AG04450 (cell line): ENCODE data around the gene SAMD4A. TPM values are rescaled to one million over a fixed set of nuclear protein-coding genes. Genes with fewer than 3 reads are reported as not detected.
A peak's percentile ranks its signal among the peaks of the same experiment; 100 is the strongest.

Experiments used
- CTCF ChIA-PET: fragments of 300-600, 350-600 bp; formaldehyde crosslinking; extraction: SDS; loops from one replicate; lab custom pipeline; 2022; ENCODE audit warnings: antibody characterized with exemption, inconsistent platforms; lab: Charles Lee
- POLR2A ChIA-PET: fragments of 350-600 bp; formaldehyde crosslinking; extraction: SDS; loops from one replicate; lab custom pipeline; 2021; ENCODE audit warnings: antibody characterized with exemption, inconsistent platforms; lab: Yijun Ruan, JAX
- DNase-seq: peaks from one replicate; pipeline ENCODE4 v3.0.0-alpha.2; 2011; ENCODE audit warnings: low read depth, low spot score
- H3K27ac ChIP-seq: one replicate; pipeline ENCODE4 v1.5.1; 2012; ENCODE audit warnings: low read depth, low read length, control low read depth
- H3K27me3 ChIP-seq: one replicate; pipeline ENCODE4 v1.6.0; 2012; ENCODE audit warnings: low read length; ENCODE audit not compliant: control insufficient read depth, insufficient read depth
- H3K4me3 ChIP-seq: 2 replicates; pipeline ENCODE4 v1.5.1; 2011; ENCODE audit warnings: mild to moderate bottlenecking, low read depth, low read length, control low read depth
- H3K9me3 ChIP-seq: 2 replicates; pipeline ENCODE4 v1.5.1; 2012; ENCODE audit warnings: low read length; ENCODE audit not compliant: control insufficient read depth, insufficient read depth
- polyA plus RNA-seq: library from polyadenylated mRNA; depleted of rRNA; stranded (reverse); fragments of >200 nt; gene quantifications from 2 replicates; pipeline ENCODE4 v1.2.3, GENCODE V29; 2011
- TF ChIP-seq, protein P1 (sequence below): IDR thresholded peaks from 2 replicates; pipeline ENCODE4 v1.5.1; 2011; ENCODE audit warnings: low read depth, low read length, control low read depth, inconsistent platforms

The SAMD4A gene
- polyA plus RNA-seq, 1 experiment: 12.7 TPM

- DNase-seq: no peak
- Histone ChIP-seq H3K4me3 (no peak overlapping the region), H3K27ac (peak overlapping the region; percentile 73), H3K9me3 (no peaks in the 10 kb centered on the region), H3K27me3 (no peaks in the 10 kb centered on the region)
- CTCF ChIA-PET: no interaction called here
- TF ChIP-seq, protein P1, sequence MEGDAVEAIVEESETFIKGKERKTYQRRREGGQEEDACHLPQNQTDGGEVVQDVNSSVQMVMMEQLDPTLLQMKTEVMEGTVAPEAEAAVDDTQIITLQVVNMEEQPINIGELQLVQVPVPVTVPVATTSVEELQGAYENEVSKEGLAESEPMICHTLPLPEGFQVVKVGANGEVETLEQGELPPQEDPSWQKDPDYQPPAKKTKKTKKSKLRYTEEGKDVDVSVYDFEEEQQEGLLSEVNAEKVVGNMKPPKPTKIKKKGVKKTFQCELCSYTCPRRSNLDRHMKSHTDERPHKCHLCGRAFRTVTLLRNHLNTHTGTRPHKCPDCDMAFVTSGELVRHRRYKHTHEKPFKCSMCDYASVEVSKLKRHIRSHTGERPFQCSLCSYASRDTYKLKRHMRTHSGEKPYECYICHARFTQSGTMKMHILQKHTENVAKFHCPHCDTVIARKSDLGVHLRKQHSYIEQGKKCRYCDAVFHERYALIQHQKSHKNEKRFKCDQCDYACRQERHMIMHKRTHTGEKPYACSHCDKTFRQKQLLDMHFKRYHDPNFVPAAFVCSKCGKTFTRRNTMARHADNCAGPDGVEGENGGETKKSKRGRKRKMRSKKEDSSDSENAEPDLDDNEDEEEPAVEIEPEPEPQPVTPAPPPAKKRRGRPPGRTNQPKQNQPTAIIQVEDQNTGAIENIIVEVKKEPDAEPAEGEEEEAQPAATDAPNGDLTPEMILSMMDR: no peak
- POLR2A ChIA-PET: interaction anchor here (0.7 to 1.1 kb wide), 2 partner anchors 12 to 16 kb away, joined by 4 to 6 read pairs; no protein-coding TSS in a partner anchor
These were observed 70.6 kb downstream of the SAMD4A start for GRCh38 chr14:54637270-54638134.

- Histone ChIP-seq H3K4me3 (peak overlapping the region; percentile 15; the same call in 1 of the 2 replicates), H3K27ac (peak overlapping the region; percentile 73), H3K9me3 (no peaks in the 10 kb centered on the region), H3K27me3 (no peaks in the 10 kb centered on the region)
- POLR2A ChIA-PET: no interaction called here
- TF ChIP-seq, protein P1: no peak
- DNase-seq: no peak
- CTCF ChIA-PET: no interaction called here
These were observed 71.2 kb downstream of the SAMD4A start for GRCh38 chr14:54638135-54638446.

GRCh38 chr14:54639611-54640010 is 72.7 kb downstream of the SAMD4A start:
- CTCF ChIA-PET: interaction anchor here (1.1 kb wide), 1 partner anchor 130 kb away, joined by 3 read pairs; the partner anchor contains the start of gene CGRRF1
- no peak overlapping the region for H3K4me3 ChIP-seq
- no peak overlapping the region for H3K27ac ChIP-seq
- POLR2A ChIA-PET: interaction anchor here (1.1 kb wide), 1 partner anchor 14 kb away, joined by 3 read pairs; no protein-coding TSS in a partner anchor
- DNase-seq: no peak
- no peaks in the 10 kb centered on the region for H3K27me3 ChIP-seq
- TF ChIP-seq, protein P1: no peak
- H3K9me3 ChIP-seq: no peaks in the 10 kb centered on the region

DNA sequence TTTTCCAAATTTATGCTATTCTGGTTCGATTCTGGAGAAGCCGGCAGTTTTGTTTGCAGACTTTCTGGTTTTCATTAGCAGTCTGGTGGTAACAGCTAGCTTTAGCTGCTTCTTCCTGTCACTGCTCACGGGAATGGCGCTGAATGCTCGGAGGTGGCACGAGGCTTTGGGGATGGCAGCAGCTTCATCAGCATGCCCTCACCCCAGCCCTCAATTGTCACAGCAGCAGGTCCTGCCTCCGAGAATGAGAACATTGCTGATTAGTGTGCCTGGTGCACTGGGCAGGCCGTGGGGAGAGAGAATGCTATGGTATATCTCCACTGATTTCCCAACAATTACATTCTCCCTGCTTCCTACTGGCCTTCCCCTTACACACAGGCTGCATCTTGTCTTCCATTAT is 73.6 kb downstream of the SAMD4A start:
- Histone ChIP-seq H3K4me3 (no peak overlapping the region), H3K27me3 (no peaks in the 10 kb centered on the region), H3K27ac (no peak overlapping the region), H3K9me3 (no peaks in the 10 kb centered on the region)
- ChIA-PET POLR2A (no interaction called here), CTCF (no interaction called here)
- no peak for DNase-seq
- TF ChIP-seq, protein P1: no peak

DNA sequence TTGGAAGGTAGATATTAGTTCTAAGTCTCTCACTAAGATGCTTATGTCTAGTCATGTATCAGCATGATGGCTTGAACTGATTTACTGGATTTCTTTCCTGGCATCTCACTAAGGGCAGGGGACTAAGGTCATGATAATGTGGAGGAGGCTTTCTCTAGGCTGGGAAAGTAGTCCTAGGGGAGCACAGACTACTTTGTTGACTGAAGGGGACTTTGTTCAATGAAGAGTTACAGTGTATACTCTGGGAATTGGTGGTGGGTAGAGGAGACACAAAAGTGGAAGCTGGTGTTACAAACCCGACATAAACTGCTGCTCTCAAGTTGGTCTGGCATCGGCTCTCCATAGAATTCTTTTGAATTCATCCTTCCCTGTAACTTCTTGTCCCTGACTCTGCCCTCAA is 75.2 kb downstream of the SAMD4A start:
- H3K9me3 ChIP-seq: no peaks in the 10 kb centered on the region
- H3K27me3 ChIP-seq: no peaks in the 10 kb centered on the region
- no peak overlapping the region for H3K27ac ChIP-seq
- ChIA-PET POLR2A (no interaction called here), CTCF (interaction anchor here (0.8 to 2.0 kb wide), 10 partner anchors 9 to 132 kb away, joined by 3 to 12 read pairs (median 5); no protein-coding TSS in a partner anchor)
- TF ChIP-seq, protein P1: no peak
- H3K4me3 ChIP-seq: no peak overlapping the region
- no peak for DNase-seq
